Smooth muscle cell of bladder (primary cell): ENCODE data around the gene ZDHHC23. TPM values are rescaled to one million over a fixed set of nuclear protein-coding genes. Genes with fewer than 3 reads are reported as not detected.

Source experiments
- total RNA-seq: library from RNA; depleted of rRNA; stranded (reverse); fragments of >200 nt; gene quantifications from 2 replicates; pipeline ENCODE4 v1.2.3, GENCODE V29; 2014

The ZDHHC23 gene, protein sequence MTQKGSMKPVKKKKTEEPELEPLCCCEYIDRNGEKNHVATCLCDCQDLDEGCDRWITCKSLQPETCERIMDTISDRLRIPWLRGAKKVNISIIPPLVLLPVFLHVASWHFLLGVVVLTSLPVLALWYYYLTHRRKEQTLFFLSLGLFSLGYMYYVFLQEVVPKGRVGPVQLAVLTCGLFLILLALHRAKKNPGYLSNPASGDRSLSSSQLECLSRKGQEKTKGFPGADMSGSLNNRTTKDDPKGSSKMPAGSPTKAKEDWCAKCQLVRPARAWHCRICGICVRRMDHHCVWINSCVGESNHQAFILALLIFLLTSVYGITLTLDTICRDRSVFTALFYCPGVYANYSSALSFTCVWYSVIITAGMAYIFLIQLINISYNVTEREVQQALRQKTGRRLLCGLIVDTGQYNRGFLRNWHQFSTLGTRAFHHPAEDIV
- 0.74 and 0.85 TPM in 2 replicates for total RNA-seq

DNA sequence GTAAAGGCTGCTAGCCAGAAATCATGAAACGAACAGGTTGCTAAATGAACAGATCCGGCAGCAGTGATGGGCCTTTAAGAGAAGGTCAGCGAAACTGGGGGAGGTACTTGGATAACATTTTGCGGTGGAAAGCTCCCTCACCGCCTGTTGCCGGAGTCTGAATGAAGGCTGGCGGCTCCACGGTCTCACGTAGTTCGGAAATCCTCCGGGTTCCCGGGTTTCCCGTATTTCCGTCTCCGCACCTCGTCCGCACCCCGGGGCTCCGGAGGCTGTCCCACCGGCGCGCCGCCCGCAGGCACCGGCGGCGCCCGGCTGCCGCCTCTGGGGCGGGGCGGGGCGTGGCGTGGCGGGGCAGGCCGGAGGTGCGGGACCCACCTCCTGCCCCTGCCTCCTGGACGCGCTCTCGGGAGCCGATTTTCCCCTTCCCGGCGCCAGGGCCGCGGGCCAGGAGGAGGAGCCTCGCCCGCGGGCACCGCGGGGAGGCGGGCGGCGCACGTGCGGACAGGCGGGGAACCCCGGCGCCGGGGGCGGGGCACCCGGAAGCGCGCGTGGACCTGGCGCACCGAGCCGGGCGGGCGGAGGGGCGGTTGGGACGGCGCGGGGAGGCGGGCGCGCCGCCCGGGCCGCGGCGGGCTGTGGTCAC lies at the start of gene ZDHHC23:
Gene ZDHHC23 (plus strand): TSS at position 642 of the 643 bp plus-strand sequence. CDS start 790 bp downstream, outside the sequence.

Other genes starting within 250 kb of the ZDHHC23 start
- 145 and 194 TPM in 2 replicates for gene NAA50, start 201.8 kb upstream of the ZDHHC23 start, total RNA-seq
- 128 and 165 TPM in 2 replicates for gene ATP6V1A, start 201.0 kb upstream of the ZDHHC23 start, total RNA-seq
- gene GRAMD1C, start 109.2 kb upstream of the ZDHHC23 start, total RNA-seq: 1.3 and 2.1 TPM in 2 replicates
- 1.8 and 2.0 TPM in 2 replicates for gene CCDC191, start 108.5 kb downstream of the ZDHHC23 start, total RNA-seq
- 10.8 and 11.8 TPM in 2 replicates for gene QTRT2, start 108.7 kb downstream of the ZDHHC23 start, total RNA-seq
- not detected in 2 replicates for gene DRD3, start 231.0 kb downstream of the ZDHHC23 start, total RNA-seq